ENCODE data around the gene DHRSX.
A peak's percentile ranks its signal among the peaks of the same experiment; 100 is the strongest.

The DHRSX gene

GRCh38 chrX:2533424-2533823 lies 32.6 kb upstream of the DHRSX start:
- no peaks in the 10 kb centered on the region for H3K36me3 ChIP-seq (ENCODE audit: low read depth)
- H3K27ac ChIP-seq (ENCODE audit: poor library complexity, severe bottlenecking), result no peak overlapping the region
- no peaks in the 10 kb centered on the region for H3K4me1 ChIP-seq (ENCODE audit: insufficient read depth, poor library complexity, severe bottlenecking)
- H3K9me3 ChIP-seq (ENCODE audit: severe bottlenecking), result no peaks in the 10 kb centered on the region
- TF ChIP-seq CTCF (IDR thresholded peaks at IDR 0.05; ENCODE audit: poor library complexity, severe bottlenecking), result no peak
- DNase-seq (ENCODE audit: low spot score), result no peak
- ATAC-seq (ENCODE audit: low read depth), result no peak
- no peaks in the 10 kb centered on the region for H3K27me3 ChIP-seq (ENCODE audit: insufficient read depth, poor library complexity, severe bottlenecking)
- H3K4me3 ChIP-seq (ENCODE audit: severe bottlenecking), result no peak overlapping the region

GRCh38 chrX:2526390-2526789 lies 25.6 kb upstream of the DHRSX start:
- H3K9me3 ChIP-seq (ENCODE audit: severe bottlenecking), result no peaks in the 10 kb centered on the region
- TF ChIP-seq CTCF (IDR thresholded peaks at IDR 0.05; ENCODE audit: poor library complexity, severe bottlenecking), result no peak
- no peaks in the 10 kb centered on the region for H3K4me1 ChIP-seq (ENCODE audit: insufficient read depth, poor library complexity, severe bottlenecking)
- H3K36me3 ChIP-seq (ENCODE audit: low read depth), result no peaks in the 10 kb centered on the region
- no peak overlapping the region for H3K4me3 ChIP-seq (ENCODE audit: severe bottlenecking)
- no peaks in the 10 kb centered on the region for H3K27me3 ChIP-seq (ENCODE audit: insufficient read depth, poor library complexity, severe bottlenecking)
- ATAC-seq (ENCODE audit: low read depth), result no peak
- H3K27ac ChIP-seq (ENCODE audit: poor library complexity, severe bottlenecking), result no peak overlapping the region
- DNase-seq (ENCODE audit: low spot score), result no peak

- no peaks in the 10 kb centered on the region for H3K27me3 ChIP-seq (ENCODE audit: insufficient read depth, poor library complexity, severe bottlenecking)
- no peaks in the 10 kb centered on the region for H3K4me1 ChIP-seq (ENCODE audit: insufficient read depth, poor library complexity, severe bottlenecking)
- H3K4me3 ChIP-seq (ENCODE audit: severe bottlenecking), result no peak overlapping the region
- no peak for TF ChIP-seq CTCF (IDR thresholded peaks at IDR 0.05; ENCODE audit: poor library complexity, severe bottlenecking)
- no peaks in the 10 kb centered on the region for H3K36me3 ChIP-seq (ENCODE audit: low read depth)
- H3K27ac ChIP-seq (ENCODE audit: poor library complexity, severe bottlenecking), result no peak overlapping the region
- no peaks in the 10 kb centered on the region for H3K9me3 ChIP-seq (ENCODE audit: severe bottlenecking)
- DNase-seq (ENCODE audit: low spot score) (no peak), ATAC-seq (ENCODE audit: low read depth) (no peak)
Observed at GRCh38 chrX:2523911-2524310, 23.1 kb upstream of the DHRSX start.

- no peaks in the 10 kb centered on the region for H3K4me1 ChIP-seq (ENCODE audit: insufficient read depth, poor library complexity, severe bottlenecking)
- H3K4me3 ChIP-seq (ENCODE audit: severe bottlenecking), result no peak overlapping the region
- no peak for DNase-seq (ENCODE audit: low spot score)
- H3K9me3 ChIP-seq (ENCODE audit: severe bottlenecking), result no peaks in the 10 kb centered on the region
- no peaks in the 10 kb centered on the region for H3K36me3 ChIP-seq (ENCODE audit: low read depth)
- TF ChIP-seq CTCF (IDR thresholded peaks at IDR 0.05; ENCODE audit: poor library complexity, severe bottlenecking), result no peak
- H3K27ac ChIP-seq (ENCODE audit: poor library complexity, severe bottlenecking), result no peak overlapping the region
- H3K27me3 ChIP-seq (ENCODE audit: insufficient read depth, poor library complexity, severe bottlenecking), result no peaks in the 10 kb centered on the region
- ATAC-seq (ENCODE audit: low read depth), result no peak
Observed at GRCh38 chrX:2521927-2522386, 21.2 kb upstream of the DHRSX start.

- no peaks in the 10 kb centered on the region for H3K9me3 ChIP-seq (ENCODE audit: severe bottlenecking)
- no peak overlapping the region for H3K27ac ChIP-seq (ENCODE audit: poor library complexity, severe bottlenecking)
- no peaks in the 10 kb centered on the region for H3K4me1 ChIP-seq (ENCODE audit: insufficient read depth, poor library complexity, severe bottlenecking)
- H3K27me3 ChIP-seq (ENCODE audit: insufficient read depth, poor library complexity, severe bottlenecking), result no peaks in the 10 kb centered on the region
- H3K36me3 ChIP-seq (ENCODE audit: low read depth), result no peaks in the 10 kb centered on the region
- H3K4me3 ChIP-seq (ENCODE audit: severe bottlenecking), result no peak overlapping the region
- no peak for ATAC-seq (ENCODE audit: low read depth)
- no peak for TF ChIP-seq CTCF (IDR thresholded peaks at IDR 0.05; ENCODE audit: poor library complexity, severe bottlenecking)
- peak; percentile 6 for DNase-seq (ENCODE audit: low spot score)
Observed at GRCh38 chrX:2521092-2521926, 20.5 kb upstream of the DHRSX start.

Data from RWPE2 (cell line).